HCEC 1CT (cell line): ENCODE results near the gene HLA-DMB.
A peak's percentile ranks its signal among the peaks of the same experiment; 100 is the strongest.

Experiments used
- DNase-seq: peaks from one replicate; pipeline ENCODE4 v3.0.0-alpha.2; 2017

HLA-DMB gene

DNA sequence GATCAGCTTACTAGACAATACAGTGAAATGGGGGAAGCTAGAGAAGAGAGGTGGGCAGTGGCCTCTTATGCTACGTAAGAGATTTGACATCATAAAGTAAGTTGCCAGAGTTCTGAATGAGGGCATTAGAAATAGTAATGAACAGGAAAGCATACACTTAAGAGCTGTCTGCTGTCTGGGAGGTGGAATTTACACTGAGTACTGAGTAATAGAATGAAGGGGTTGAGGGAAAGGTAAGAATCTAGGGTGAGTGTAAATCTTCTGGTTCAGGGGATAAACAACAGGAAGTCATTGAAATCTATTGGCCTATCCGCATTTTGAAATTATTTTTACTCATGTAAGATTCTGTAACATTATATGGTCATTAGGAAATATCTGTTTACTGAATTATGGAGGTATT is 35.8 kb downstream of the HLA-DMB start:
- no peak for DNase-seq

DNA sequence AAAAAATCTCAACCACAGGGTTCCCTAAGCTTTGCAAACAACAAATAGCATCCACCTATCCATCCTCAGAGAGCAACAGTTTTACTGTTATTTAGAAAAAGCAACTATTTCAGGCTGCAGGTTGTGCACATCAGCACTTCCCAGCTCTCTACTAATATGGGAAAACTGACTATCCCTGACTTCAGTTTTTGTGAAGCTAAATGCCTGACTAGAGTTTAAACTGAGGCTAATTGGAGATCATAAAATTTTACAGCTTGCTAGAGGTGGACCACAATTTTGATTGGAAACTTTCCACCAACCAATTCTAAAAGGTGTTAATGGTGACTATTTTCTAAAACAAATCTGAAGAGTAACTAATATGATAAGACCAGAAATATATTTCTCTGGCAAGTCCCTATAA is 36.9 kb downstream of the HLA-DMB start:
- DNase-seq, result no peak

DNA sequence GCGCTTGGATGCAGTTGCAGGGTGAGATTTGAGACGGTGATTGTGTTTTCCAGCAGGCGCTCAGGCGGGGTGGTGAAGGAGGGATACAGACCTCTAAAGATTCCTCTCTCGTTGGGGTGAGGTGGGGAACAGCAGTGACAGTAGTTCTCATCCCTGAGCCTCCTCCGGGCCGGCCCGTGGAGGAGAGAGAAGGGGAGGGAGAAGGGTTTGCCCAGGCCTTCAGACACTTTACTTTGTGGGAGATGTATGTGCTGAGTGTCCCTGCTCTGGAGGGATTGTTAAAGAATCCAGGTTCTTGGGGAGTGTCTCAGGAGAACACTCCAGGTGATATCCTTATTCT is 45.9 kb downstream of the HLA-DMB start:
- no peak for DNase-seq

DNA sequence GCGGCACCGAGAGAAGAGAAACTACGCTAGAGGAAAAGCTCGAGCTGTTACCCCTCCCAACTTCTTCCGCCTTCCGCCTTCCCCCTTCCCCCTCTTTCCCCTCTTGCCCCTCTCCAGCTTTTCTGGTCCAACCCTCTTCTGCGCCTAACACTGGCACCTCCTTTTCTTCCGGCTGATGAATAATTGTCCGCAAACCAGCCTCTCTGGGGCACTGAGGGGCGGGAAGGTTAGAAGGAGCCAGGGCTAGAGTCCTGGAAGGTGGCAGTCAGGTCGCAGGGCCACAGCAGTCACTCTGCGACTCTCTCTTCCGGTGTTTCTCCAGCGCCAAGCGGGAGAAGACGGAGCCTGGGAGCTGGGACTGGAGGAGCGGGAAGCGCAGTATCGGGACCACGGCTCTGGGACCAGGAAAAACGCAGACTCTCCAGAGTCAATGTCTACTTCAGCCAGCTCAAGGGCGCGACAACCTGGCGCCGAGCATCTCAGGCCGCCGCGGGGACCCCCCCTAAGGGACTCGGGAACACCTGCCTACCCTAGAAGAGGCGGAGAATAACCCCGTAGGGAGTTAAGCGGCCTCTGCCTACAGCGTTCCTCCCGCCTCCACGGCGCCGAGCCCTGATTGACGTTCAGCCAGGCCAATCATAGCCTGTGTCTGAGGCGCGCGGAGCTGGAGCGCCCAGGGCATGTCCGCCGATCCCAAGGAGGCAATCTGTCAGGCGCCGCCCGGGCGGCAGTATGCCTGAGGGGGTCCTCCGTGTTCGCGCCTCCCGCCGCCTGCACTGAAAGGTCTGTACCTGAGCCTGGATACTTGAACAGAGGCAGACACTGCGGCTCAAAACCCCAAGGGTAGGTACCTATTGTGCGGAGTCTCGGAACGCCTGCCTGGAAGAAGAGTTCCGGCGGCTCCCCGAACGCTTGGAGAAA is 46.5 kb downstream of the HLA-DMB start:
- peak; percentile 81 for DNase-seq

DNA sequence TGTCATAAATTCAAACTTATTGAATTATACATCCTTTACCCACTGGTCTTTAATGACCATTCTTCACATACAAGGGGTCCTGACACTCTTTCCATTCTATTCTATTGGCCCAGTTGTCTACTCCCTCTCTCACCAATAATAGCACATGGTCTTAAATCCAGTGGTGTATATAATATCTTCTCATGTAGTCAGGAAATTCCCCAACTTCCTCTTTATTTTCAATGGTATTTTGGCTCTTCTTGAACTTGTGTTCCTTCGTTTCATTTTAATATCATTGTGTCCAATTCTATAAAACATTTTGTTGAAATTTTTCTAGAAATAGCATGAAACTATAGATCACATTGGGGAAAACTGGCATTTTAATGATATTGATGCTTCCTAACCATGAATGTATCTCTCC is 50.0 kb downstream of the HLA-DMB start:
- DNase-seq, result no peak

DNA sequence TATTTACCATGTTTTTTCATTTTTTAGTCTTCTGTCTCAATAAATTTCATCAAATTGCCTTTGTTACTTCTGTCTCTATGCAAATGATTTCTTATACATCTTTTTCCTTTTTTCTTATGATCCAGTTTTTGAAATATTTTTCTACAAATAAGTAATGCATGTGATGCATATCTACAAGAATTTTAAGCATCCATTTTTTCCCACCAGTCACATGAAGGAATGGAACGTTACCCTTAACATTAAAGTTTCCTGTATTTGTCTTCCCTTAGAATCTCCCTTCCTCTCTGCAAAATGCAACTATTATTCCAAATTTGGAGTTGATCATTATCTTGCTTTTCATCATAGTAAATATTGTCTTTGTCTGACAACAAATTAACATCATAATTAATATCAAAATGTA is 51.3 kb downstream of the HLA-DMB start:
- no peak for DNase-seq

DNA sequence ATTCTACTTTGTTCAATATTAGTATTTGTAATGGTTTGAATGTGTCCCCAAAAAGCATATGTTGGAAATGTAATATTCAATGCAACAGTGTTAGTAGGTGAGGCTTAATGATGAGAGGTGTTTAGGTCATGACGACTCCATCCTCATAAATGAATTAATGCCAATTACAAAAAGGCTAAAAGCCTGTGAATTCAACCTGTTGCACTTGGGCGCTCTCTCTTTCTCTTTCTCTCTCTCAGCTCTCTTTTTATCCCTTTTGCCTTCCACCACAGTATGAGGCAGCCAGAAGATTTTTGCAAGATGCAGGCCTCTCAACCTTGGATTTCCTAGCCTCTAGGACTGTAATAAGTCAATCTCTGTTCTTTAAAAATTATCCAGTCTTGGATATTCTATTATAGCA is 52.3 kb downstream of the HLA-DMB start:
- no peak for DNase-seq

DNA sequence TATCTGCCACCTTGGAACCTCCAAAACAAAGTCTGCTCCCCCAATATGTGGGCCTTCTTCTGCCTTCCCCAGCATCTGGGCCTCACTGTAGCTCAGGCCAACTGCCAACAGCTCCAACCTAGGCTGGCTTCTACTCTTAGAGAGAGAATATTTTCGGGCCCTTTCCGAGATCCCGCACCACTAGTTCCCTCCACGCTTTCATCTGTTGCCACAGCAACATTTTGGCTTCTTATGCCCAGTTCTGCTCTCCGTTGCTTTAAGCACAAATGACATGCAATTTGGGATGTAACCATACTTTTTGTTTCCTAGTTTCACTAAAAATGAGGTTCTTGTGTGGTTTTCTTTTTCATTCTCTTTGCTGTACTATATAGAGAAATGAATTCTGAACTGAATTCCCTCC is 53.2 kb downstream of the HLA-DMB start:
- no peak for DNase-seq

DNA sequence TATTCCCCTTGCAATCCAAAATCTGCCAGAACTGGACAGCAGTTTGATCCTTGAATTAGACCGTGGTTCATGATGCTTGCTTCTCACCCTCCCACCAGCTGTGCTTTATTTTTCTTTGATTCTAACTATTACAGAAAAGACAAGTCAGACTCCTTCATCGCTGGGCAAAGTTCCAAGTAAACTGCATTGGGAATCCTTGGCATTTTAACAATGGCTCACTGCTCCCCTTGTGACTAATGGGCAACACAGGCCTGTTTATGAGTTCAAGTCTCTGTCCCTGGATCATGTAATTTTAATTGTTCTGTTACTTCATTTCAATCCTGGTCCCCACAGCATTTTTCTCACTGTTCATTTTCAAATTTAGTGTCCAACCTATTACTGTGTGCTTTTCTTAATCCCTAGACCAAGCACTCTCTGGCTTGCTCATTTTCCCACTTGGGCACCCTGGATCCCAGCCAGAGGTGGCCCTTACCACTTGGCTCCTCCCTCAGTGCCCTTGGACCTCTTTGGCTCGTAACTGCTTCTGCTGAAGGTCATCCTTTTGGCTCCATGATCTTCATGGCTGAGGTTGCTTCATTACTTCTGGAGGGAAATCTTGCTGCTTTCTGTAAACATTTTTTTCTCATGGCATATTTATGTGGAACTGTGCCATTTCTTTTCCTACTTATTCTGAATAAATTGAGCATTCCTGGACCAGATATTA is 54.0 kb downstream of the HLA-DMB start:
- peak; percentile 87 for DNase-seq

DNA sequence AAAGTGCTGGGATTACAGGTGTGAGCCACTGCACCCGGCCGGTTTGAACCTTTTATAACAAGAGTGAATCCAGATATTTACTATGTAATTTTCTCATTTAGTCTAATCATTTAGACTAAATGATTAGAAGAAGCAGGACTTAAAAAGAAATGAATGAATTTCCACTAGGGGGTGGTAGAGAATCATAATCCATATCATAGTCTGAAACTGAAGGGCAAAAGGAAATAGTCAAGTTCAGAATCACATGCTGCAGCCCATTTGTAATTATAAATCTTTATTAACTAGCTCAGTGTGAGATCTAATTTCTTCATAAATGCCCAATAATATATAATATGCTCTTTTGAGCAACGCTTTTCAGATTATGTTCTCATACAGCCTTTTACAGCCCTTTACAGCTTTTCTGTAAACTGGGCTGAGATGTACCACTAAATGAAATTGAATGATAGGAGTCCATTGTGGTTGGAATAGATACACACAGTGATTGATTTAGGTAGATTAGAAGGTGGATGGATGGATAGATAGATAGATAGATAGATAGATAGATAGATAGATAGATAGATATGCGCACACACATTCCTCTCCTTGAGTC is 55.0 kb downstream of the HLA-DMB start:
- DNase-seq, result peak; percentile 73
